ENCODE results near the gene SLC30A9.
A peak's percentile ranks its signal among the peaks of the same experiment; 100 is the strongest.

The SLC30A9 gene

GRCh38 chr4:41990365-41991111 lies at the start of gene SLC30A9:
SLC30A9 (plus strand) TSS chr4:41990530; CDS start chr4:41990652, 122 bp downstream.
- DNase-seq (ENCODE audit: low spot score) = peak; percentile 98

GRCh38 chr4:41940834-41941233 lies 49.5 kb upstream of the SLC30A9 start:
- no peak for DNase-seq (ENCODE audit: low spot score)

GRCh38 chr4:41943506-41943905 lies 46.8 kb upstream of the SLC30A9 start:
- no peak for DNase-seq (ENCODE audit: low spot score)

GRCh38 chr4:41944089-41944488 lies 46.2 kb upstream of the SLC30A9 start:
- DNase-seq (ENCODE audit: low spot score) = no peak

GRCh38 chr4:41949531-41949930 lies 40.8 kb upstream of the SLC30A9 start:
- no peak for DNase-seq (ENCODE audit: low spot score)

GRCh38 chr4:41957634-41958033 lies 32.7 kb upstream of the SLC30A9 start:
- DNase-seq (ENCODE audit: low spot score) = no peak

- DNase-seq (ENCODE audit: low spot score) = no peak
Measured at GRCh38 chr4:41963105-41963504, 27.2 kb upstream of the SLC30A9 start.

GRCh38 chr4:41964401-41964800 lies 25.9 kb upstream of the SLC30A9 start:
- no peak for DNase-seq (ENCODE audit: low spot score)

GRCh38 chr4:41967392-41967791 lies 22.9 kb upstream of the SLC30A9 start:
- no peak for DNase-seq (ENCODE audit: low spot score)

GRCh38 chr4:41969671-41970070 lies 20.7 kb upstream of the SLC30A9 start:
- no peak for DNase-seq (ENCODE audit: low spot score)

GRCh38 chr4:41975341-41975740 lies 15.0 kb upstream of the SLC30A9 start:
- no peak for DNase-seq (ENCODE audit: low spot score)

GRCh38 chr4:41976775-41977516 lies 13.4 kb upstream of the SLC30A9 start:
- DNase-seq (ENCODE audit: low spot score) = no peak

- peak; percentile 11 for DNase-seq (ENCODE audit: low spot score)
Measured at GRCh38 chr4:41977709-41978108, 12.6 kb upstream of the SLC30A9 start.

GRCh38 chr4:41981456-41981855 lies 8.9 kb upstream of the SLC30A9 start, which contains the start of gene DCAF4L1:
DCAF4L1 (plus strand) TSS chr4:41981756; CDS start chr4:41981793, 37 bp downstream.
- no peak for DNase-seq (ENCODE audit: low spot score)

GRCh38 chr4:41982716-41983115 lies 7.6 kb upstream of the SLC30A9 start:
- DNase-seq (ENCODE audit: low spot score) = no peak

GRCh38 chr4:41985151-41985550 lies 5.2 kb upstream of the SLC30A9 start:
- DNase-seq (ENCODE audit: low spot score) = no peak

GRCh38 chr4:41989994-41990364 lies 351 bp upstream of the SLC30A9 start:
- DNase-seq (ENCODE audit: low spot score) = no peak

GRCh38 chr4:41991916-41992767 lies 1.8 kb downstream of the SLC30A9 start:
- DNase-seq (ENCODE audit: low spot score) = no peak

- DNase-seq (ENCODE audit: low spot score) = no peak
Measured at GRCh38 chr4:41992967-41993857, 2.9 kb downstream of the SLC30A9 start.

- DNase-seq (ENCODE audit: low spot score) = no peak
Measured at GRCh38 chr4:41994461-41994985, 4.2 kb downstream of the SLC30A9 start.

GRCh38 chr4:41998019-41998418 lies 7.7 kb downstream of the SLC30A9 start:
- DNase-seq (ENCODE audit: low spot score) = no peak
